ENCODE measurements around the gene NRXN3.

DNA sequence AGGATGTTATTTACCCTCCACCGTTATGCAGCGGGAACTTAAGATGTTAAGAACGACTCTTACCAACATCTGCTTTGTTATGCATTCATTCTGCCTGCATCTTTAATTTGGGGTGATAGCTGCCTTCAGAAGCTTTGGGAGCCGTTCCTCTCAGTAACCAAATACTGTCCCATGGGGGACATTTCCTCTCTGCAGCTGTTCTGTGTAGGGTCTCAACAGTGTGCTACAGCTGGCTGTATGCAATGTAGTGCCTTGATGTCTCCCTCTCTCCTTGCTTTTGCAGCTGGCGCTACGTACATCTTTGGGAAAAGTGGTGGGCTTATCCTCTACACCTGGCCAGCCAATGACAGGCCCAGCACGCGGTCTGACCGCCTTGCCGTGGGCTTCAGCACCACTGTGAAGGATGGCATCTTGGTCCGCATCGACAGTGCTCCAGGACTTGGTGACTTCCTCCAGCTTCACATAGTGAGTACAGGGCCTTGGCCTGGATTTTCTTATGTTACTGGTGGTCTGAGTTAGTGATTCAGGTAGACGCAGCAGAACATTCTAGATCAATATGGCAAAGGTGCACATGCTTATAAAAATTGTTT is 1296.9 kb downstream of the NRXN3 start:
- TF ChIP-seq, protein P1, sequence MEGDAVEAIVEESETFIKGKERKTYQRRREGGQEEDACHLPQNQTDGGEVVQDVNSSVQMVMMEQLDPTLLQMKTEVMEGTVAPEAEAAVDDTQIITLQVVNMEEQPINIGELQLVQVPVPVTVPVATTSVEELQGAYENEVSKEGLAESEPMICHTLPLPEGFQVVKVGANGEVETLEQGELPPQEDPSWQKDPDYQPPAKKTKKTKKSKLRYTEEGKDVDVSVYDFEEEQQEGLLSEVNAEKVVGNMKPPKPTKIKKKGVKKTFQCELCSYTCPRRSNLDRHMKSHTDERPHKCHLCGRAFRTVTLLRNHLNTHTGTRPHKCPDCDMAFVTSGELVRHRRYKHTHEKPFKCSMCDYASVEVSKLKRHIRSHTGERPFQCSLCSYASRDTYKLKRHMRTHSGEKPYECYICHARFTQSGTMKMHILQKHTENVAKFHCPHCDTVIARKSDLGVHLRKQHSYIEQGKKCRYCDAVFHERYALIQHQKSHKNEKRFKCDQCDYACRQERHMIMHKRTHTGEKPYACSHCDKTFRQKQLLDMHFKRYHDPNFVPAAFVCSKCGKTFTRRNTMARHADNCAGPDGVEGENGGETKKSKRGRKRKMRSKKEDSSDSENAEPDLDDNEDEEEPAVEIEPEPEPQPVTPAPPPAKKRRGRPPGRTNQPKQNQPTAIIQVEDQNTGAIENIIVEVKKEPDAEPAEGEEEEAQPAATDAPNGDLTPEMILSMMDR (IDR thresholded peaks at IDR 0.05 in 4 of 5, conservative IDR thresholded peaks at IDR 0.05 in 1 of 5) = no peak
- no peak for TF ChIP-seq POLR2A (IDR thresholded peaks at IDR 0.05)
